NAMALWA (cell line): ENCODE data around the gene NECAB3.

ENCODE experiments used
- DNase-seq: peaks from one replicate; pipeline ENCODE4 v3.0.0-alpha.2; 2015; ENCODE audit warnings: low spot score

The NECAB3 gene

GRCh38 chr20:33677991-33678702 lies 3.9 kb upstream of the NECAB3 start:
- no peak for DNase-seq

- no peak for DNase-seq
Observed at GRCh38 chr20:33676652-33677645, 2.7 kb upstream of the NECAB3 start.

GRCh38 chr20:33676121-33676520 lies 1.9 kb upstream of the NECAB3 start:
- DNase-seq, result no peak

GRCh38 chr20:33675136-33675959 lies 1.1 kb upstream of the NECAB3 start:
- no peak for DNase-seq

GRCh38 chr20:33673410-33674293 lies 576 bp downstream of the NECAB3 start:
- no peak for DNase-seq

- no peak for DNase-seq
Observed at GRCh38 chr20:33673114-33673409, 1.2 kb downstream of the NECAB3 start.

- DNase-seq, result no peak
Observed at GRCh38 chr20:33672426-33673113, 1.7 kb downstream of the NECAB3 start.

GRCh38 chr20:33671573-33672288 lies 2.5 kb downstream of the NECAB3 start:
- no peak for DNase-seq

GRCh38 chr20:33670715-33671499 lies 3.3 kb downstream of the NECAB3 start:
- no peak for DNase-seq

GRCh38 chr20:33669873-33670640 lies 4.2 kb downstream of the NECAB3 start:
- DNase-seq, result no peak

GRCh38 chr20:33669224-33669623 lies 5.0 kb downstream of the NECAB3 start:
- DNase-seq, result no peak

GRCh38 chr20:33668466-33669155 lies 5.6 kb downstream of the NECAB3 start:
- DNase-seq, result no peak

GRCh38 chr20:33667676-33668465 lies 6.4 kb downstream of the NECAB3 start:
- DNase-seq, result peak; percentile 84

GRCh38 chr20:33667245-33667675 lies 7.0 kb downstream of the NECAB3 start:
- peak; percentile 62 for DNase-seq

- DNase-seq, result peak; percentile 99
Observed at GRCh38 chr20:33666293-33667244, 7.7 kb downstream of the NECAB3 start, which contains the start of gene ACTL10. TSS of gene ACTL10 (plus strand) at chr20:33666943. CDS start at chr20:33667498, 555 bp downstream.

GRCh38 chr20:33664762-33665144 lies 9.5 kb downstream of the NECAB3 start:
- no peak for DNase-seq
